ENCODE measurements around the gene CRTC1.

CRTC1 gene

DNA sequence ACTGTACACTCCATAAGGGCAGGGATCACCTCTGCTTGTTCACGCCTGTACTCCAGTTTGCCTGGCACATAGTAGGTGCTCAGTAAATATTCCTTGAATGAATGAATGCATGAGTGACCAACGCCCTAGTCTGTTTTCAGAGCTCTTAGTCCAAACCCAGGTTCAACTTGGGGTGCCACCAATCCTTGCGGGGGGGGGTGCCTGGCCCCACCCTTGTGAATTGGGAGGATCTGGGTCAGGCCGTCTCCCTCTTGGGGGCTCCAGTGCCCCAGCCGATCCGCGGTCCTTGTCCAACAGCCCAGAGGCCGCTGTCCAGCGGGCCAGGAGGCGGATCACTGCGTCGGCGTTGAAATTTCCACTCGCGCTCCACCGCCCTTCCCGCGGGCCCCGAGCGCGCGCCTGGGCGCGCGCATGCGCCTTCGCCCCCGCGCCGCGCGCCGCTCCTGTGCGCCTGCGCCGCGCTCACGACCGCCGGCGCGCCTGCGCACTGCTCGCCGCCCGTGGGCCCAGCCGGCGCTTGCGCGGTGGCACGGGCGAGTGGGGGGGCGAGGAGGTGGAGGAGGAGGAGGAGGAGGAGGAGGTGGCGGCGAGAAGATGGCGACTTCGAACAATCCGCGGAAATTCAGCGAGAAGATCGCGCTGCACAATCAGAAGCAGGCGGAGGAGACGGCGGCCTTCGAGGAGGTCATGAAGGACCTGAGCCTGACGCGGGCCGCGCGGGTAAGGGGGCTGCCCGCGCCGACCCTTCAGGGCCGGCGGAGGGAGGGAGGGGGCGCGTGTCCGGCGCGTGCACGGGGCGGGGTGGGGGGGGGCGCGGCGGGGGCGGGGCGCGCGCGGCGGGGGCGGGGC lies at the start of gene CRTC1:
CRTC1 (plus strand) TSS at position 572 of the 849 bp plus-strand sequence; CDS start at position 595, 23 bp downstream.
- TF ChIP-seq, protein P1, sequence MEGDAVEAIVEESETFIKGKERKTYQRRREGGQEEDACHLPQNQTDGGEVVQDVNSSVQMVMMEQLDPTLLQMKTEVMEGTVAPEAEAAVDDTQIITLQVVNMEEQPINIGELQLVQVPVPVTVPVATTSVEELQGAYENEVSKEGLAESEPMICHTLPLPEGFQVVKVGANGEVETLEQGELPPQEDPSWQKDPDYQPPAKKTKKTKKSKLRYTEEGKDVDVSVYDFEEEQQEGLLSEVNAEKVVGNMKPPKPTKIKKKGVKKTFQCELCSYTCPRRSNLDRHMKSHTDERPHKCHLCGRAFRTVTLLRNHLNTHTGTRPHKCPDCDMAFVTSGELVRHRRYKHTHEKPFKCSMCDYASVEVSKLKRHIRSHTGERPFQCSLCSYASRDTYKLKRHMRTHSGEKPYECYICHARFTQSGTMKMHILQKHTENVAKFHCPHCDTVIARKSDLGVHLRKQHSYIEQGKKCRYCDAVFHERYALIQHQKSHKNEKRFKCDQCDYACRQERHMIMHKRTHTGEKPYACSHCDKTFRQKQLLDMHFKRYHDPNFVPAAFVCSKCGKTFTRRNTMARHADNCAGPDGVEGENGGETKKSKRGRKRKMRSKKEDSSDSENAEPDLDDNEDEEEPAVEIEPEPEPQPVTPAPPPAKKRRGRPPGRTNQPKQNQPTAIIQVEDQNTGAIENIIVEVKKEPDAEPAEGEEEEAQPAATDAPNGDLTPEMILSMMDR (IDR thresholded peaks at IDR 0.05; ENCODE audit: low read depth, low read length) = no peak
- H3K4me3 ChIP-seq (ENCODE audit: low read depth, low read length) = peak within 1 kb of the TSS; percentile 60
- peak; percentile 85 for DNase-seq (ENCODE audit: low read depth, low spot score)
- in situ Hi-C loops (cut with HindIII; ENCODE audit: low sequenced_read_pairs) = no loop called here

GRCh38 chr19:18634612-18635297 lies 48.7 kb upstream of the CRTC1 start:
- in situ Hi-C loops (cut with HindIII; ENCODE audit: low sequenced_read_pairs) = no loop called here
- no peak overlapping the region for H3K4me3 ChIP-seq (ENCODE audit: low read depth, low read length)
- TF ChIP-seq, protein P1 (IDR thresholded peaks at IDR 0.05; ENCODE audit: low read depth, low read length) = no peak
- DNase-seq (ENCODE audit: low read depth, low spot score) = no peak

DNA sequence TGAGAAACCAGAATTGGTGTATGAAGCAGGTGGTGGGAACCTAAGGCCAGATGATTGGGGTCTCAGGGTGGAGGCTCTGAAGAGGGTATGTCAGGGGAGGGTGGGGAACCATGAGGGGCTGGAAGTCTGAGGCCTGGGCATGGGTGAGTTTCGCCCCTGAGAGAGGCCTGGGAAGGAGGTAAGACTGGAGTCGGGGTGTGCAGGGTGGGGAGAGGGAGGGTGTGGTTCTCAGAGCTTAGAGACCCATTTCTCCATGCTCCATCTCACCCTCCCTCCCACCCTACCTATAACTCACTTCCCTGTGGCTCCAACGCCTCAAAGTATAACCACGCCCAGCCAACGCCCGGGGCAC lies 47.7 kb upstream of the CRTC1 start:
- no peak for DNase-seq (ENCODE audit: low read depth, low spot score)
- H3K4me3 ChIP-seq (ENCODE audit: low read depth, low read length) = no peak overlapping the region

GRCh38 chr19:18636183-18636968 lies 47.1 kb upstream of the CRTC1 start:
- TF ChIP-seq, protein P1 (IDR thresholded peaks at IDR 0.05; ENCODE audit: low read depth, low read length) = no peak
- peak; percentile 96 for DNase-seq (ENCODE audit: low read depth, low spot score)
- in situ Hi-C loops (cut with HindIII; ENCODE audit: low sequenced_read_pairs) = no loop called here
- peak overlapping the region; percentile 49 for H3K4me3 ChIP-seq (ENCODE audit: low read depth, low read length)

More for the DNA sequence above, 47.7 kb upstream of the CRTC1 start:
- in situ Hi-C loops (cut with HindIII; ENCODE audit: low sequenced_read_pairs) = no loop called here
- TF ChIP-seq, protein P1 (IDR thresholded peaks at IDR 0.05; ENCODE audit: low read depth, low read length) = no peak

DNA sequence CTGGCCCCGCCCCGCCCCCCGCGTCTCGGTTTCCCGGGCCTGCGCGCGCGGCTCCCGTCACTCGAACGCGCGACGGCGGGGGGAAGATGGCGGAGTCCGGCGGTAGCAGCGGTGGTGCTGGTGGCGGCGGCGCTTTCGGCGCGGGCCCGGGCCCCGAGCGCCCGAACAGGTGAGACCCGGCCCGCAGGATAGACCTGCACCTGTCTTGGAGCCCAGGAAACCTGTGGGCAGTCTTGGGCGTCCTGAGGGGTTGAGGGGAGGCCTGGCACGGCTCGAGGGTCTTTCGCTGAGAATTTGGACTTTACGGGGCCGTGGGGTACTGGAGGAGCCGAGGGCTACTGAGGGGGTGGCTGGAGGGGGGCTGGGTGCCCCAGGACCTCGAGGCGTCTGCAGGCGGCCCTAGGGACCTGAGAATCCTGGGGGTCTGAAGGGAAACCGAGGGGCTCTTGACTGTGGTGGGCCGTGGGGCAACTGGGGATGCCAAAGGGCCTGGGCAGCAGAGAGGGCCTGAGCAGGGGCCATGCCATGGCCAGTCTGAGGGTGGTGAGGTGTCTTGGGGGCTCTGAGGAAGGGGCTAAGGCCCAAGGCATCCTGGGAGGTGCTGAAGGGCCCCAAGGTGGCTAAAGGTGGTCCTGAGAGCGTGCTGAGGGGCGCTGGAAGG lies 46.4 kb upstream of the CRTC1 start, which contains the start of gene KLHL26:
KLHL26 (plus strand) TSS at position 60 of the 661 bp plus-strand sequence; CDS start at position 87, 27 bp downstream.
- H3K4me3 ChIP-seq (ENCODE audit: low read depth, low read length) = peak within 1 kb of the TSS; percentile 81
- no peak for DNase-seq (ENCODE audit: low read depth, low spot score)
- in situ Hi-C loops (cut with HindIII; ENCODE audit: low sequenced_read_pairs) = no loop called here
- TF ChIP-seq, protein P1 (IDR thresholded peaks at IDR 0.05; ENCODE audit: low read depth, low read length) = no peak

All from astrocyte of the spinal cord (primary cell).